HG03442 (cell line): ENCODE measurements around the gene RASGRF2.
"Not testable (repeated sequence)": the region's sequence is repeated elsewhere in the genome, so short reads cannot be mapped to it uniquely, and the experiment has no call there.

Experiments used
- ATAC-seq: cut with Tn5 transposase; IDR thresholded peaks from one replicate; pipeline ENCODE4 v1.9.1; 2021; ENCODE audit warnings: mild to moderate bottlenecking, moderate library complexity; ENCODE audit not compliant: unreplicated experiment

RASGRF2 gene

GRCh38 chr5:81017320-81017719 lies 57.2 kb downstream of the RASGRF2 start:
- no peak for ATAC-seq

GRCh38 chr5:81018608-81019007 lies 58.4 kb downstream of the RASGRF2 start:
- ATAC-seq: not testable (repeated sequence)

- ATAC-seq: no peak
These were observed 59.6 kb downstream of the RASGRF2 start for GRCh38 chr5:81019748-81020147.

DNA sequence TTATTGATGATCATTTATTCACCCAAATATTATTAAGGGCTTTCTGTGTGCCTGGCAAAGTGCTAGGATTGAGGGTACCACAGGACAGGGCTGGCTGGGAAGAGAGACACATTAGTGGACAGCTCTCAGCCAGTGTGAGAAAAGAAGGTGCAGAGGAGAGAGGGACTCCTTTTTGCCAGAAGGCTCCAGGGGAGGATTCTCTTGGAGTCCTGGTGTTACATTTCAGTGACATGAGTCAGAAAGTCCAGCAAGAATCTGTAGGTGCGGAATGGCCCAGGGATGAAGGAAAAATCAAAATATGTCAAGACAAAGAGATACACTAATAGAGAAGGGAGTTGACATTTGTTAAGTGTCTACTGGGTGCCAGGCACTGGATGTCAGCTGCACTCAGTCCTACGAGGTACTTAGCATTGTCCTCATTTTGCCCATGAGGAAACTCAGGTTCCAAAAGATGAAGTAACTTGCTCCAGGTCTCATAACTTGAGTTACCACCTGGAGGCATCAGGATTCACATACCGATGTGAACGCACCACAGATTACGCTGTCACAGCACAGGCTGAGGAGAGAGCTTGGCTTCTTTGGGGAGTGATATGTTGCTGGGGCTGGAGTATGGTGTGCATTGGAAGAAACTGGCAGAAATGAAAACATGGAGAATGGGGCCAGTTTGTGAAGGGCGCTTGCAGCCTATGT lies 60.5 kb downstream of the RASGRF2 start:
- no peak for ATAC-seq

- ATAC-seq: no peak
These were observed 61.3 kb downstream of the RASGRF2 start for GRCh38 chr5:81021486-81021885.

DNA sequence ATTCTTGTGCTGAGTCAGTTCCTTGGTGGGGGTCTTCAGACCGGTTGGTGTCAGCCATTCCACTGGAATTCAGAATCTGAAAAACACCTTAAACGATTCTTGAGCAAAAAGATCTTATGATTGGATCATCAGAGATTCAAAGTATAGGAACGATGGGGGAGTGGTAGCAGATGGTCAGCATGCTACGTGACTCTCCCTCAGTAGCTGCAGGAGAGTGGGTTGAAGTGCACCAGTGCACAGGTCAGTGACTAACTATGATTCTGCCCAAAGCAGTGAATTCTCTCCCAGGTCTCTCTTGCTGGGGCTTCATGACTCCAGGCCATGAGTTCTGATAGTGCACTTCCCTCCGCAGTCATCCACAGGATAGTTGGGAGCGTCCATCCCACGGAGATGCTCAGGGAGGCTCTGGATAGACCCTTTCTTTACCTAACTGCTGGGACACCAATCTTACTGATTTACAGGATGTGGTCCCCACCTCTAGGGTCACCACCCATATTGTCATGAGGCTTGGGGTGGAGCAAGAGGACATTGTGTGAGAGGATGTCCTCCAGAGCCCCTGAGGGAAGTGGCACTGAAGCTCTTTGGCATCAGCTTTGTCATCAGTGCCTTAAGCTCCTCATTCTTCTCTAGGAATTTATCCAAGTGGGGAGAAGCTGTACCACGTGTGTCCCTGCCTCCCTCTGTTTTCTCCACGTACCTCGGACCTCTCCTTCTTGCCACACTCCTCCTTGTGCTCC lies 62.0 kb downstream of the RASGRF2 start:
- no peak for ATAC-seq

DNA sequence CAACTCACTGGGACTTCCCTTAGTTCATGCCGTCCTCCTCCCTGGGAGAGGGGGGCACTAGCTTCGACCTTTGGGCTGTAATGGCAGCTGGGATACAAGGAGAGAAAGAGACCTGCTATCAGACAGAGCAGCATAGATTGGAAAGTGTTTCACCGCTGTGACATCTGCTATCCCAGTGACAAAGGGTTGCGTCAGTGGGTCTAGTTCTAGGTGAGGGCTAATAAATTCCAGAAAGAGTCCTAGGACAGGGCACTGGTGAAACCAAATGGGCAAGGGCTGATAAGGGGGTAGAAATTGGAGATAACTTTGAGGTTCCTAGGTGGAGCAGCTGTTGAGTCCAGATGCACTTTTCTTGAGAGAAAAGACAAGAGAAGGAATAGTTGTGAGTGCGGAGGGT lies 62.5 kb downstream of the RASGRF2 start:
- no peak for ATAC-seq

GRCh38 chr5:81023261-81023970 lies 63.3 kb downstream of the RASGRF2 start:
- ATAC-seq: no peak

- ATAC-seq: no peak
These were observed 67.4 kb downstream of the RASGRF2 start for GRCh38 chr5:81027481-81028058.

DNA sequence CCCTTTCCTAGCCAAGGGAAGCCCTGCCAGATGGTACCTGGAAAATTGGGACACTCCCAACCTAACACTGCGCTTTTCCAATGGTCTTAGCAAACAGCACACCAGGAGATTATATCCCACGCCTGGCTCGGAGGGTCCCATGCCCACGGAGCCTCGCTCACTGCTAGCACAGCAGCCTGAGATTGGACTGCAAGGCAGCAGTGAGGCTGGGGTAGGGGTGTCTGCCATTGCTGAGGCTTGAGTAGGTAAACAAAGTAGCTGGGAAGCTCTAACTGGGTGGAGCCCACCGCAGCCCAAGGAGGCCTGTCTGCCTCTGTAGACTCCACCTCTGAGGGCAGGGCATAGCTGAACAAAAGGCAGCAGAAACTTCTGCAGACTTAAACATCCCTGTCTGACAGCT lies 68.7 kb downstream of the RASGRF2 start:
- ATAC-seq: not testable (repeated sequence)

- ATAC-seq: not testable (repeated sequence)
These were observed 69.6 kb downstream of the RASGRF2 start for GRCh38 chr5:81029736-81030135.

DNA sequence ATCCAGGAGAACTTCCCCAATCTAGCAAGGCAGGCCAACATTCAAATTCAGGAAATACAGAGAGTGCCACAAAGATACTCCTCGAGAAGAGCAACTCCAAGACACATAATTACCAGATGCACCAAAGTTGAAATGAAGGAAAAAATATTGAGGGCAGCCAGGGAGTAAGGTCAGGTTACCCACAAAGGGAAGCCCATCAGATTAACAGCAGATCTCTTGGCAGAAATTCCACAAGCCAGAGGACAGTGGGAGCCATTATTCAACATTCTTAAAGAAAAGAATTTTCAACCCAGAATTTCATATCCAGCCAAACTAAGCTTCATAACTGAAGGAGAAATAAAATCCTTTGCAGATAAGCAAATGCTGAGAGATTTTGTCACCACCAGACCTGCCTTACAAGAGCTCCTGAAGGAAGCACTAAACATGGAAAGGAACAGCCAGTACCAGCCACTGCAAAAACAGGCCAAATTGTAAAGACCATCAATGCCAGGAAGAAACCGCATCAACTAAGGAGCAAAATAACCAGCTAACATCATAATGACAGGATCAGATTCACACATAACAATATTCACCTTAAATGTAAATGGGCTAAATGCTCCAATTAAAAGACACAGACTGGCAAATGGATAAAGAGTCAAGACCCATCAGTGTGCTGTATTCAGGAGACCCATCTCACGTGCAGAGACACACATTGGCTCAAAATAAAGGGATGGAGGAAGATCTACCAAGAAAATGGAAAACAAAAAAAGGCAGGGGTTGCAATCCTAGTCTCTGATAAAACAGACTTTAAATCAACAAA lies 70.3 kb downstream of the RASGRF2 start:
- ATAC-seq: not testable (repeated sequence)

GRCh38 chr5:81035522-81035921 lies 75.4 kb downstream of the RASGRF2 start:
- ATAC-seq: no peak

DNA sequence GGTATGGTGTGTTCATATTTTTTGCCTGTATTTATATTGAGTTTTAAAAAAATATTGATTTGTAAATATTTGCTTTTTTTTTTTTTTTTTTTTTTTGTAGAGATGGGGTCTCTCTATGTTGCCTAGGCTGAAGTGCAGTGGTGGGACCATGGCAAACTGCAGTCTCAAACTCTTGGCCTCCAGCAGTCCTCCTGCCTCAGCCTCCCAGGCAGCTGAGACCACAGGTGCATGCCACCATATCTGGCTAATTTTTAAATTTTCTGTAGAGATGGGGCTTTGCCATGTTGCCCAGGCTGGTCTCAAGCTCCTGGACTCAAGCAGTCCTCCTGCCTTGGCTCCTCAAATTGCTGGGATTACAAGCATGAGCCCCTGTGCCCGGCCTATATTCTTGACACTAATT lies 78.3 kb downstream of the RASGRF2 start:
- no peak for ATAC-seq

GRCh38 chr5:81044868-81045267 lies 84.7 kb downstream of the RASGRF2 start:
- ATAC-seq: no peak

- no peak for ATAC-seq
These were observed 85.2 kb downstream of the RASGRF2 start for GRCh38 chr5:81045389-81045807.

GRCh38 chr5:81046041-81046440 lies 85.9 kb downstream of the RASGRF2 start:
- no peak for ATAC-seq

GRCh38 chr5:81052325-81052724 lies 92.2 kb downstream of the RASGRF2 start:
- no peak for ATAC-seq

GRCh38 chr5:81053282-81053681 lies 93.1 kb downstream of the RASGRF2 start:
- ATAC-seq: not testable (repeated sequence)

DNA sequence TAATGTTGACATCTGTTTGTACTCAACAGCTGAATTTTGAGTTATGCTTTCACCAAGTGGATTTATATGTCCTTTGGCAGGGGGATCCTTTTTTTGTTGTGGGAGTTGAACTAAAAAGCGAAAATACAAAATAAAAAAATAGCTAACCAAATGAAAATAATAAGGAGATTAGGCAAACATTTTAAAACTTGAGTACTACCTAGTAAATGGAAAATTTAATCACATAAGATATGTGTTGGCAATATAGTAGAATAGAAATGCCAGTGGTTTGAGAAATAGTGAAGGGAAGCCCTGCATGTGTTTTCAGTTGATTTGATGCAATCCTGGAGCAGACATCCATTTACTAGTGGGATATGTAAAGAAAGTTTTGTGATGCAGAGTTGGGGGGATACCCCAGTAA lies 98.0 kb downstream of the RASGRF2 start:
- ATAC-seq: no peak

GRCh38 chr5:81065492-81065891 lies 105.3 kb downstream of the RASGRF2 start:
- no peak for ATAC-seq
